Measurements from ENCODE around the gene EPB42.

EPB42 gene

GRCh38 chr15:43255376-43255775 lies 34.6 kb upstream of the EPB42 start:
- Histone ChIP-seq H2AFZ (no peak overlapping the region), H3K27ac (no peak overlapping the region), H3K4me3 (ENCODE audit: low read depth, low read length) (no peak overlapping the region), H3K79me2 (no peaks in the 10 kb centered on the region), H3K36me3 (ENCODE audit: control insufficient read depth, insufficient read depth, low read length) (no peaks in the 10 kb centered on the region), H3K27me3 (ENCODE audit: control insufficient read depth, insufficient read depth, low read length) (no peaks in the 10 kb centered on the region), H3K9ac (no peak overlapping the region), H3K9me3 (ENCODE audit: control insufficient read depth, low read length) (no peaks in the 10 kb centered on the region), H3K4me2 (ENCODE audit: low read length) (no peak overlapping the region), H3K4me1 (no peaks in the 10 kb centered on the region)
- TF ChIP-seq, protein P1, sequence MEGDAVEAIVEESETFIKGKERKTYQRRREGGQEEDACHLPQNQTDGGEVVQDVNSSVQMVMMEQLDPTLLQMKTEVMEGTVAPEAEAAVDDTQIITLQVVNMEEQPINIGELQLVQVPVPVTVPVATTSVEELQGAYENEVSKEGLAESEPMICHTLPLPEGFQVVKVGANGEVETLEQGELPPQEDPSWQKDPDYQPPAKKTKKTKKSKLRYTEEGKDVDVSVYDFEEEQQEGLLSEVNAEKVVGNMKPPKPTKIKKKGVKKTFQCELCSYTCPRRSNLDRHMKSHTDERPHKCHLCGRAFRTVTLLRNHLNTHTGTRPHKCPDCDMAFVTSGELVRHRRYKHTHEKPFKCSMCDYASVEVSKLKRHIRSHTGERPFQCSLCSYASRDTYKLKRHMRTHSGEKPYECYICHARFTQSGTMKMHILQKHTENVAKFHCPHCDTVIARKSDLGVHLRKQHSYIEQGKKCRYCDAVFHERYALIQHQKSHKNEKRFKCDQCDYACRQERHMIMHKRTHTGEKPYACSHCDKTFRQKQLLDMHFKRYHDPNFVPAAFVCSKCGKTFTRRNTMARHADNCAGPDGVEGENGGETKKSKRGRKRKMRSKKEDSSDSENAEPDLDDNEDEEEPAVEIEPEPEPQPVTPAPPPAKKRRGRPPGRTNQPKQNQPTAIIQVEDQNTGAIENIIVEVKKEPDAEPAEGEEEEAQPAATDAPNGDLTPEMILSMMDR (IDR thresholded peaks at IDR 0.05), result no peak

- Histone ChIP-seq H3K27ac (no peak overlapping the region), H3K27me3 (ENCODE audit: control insufficient read depth, insufficient read depth, low read length) (no peaks in the 10 kb centered on the region)
- TF ChIP-seq, protein P1 (IDR thresholded peaks at IDR 0.05), result no peak
These were observed 32.9 kb upstream of the EPB42 start for GRCh38 chr15:43253431-43254403.

GRCh38 chr15:43251871-43252250 lies 31.0 kb upstream of the EPB42 start:
- Histone ChIP-seq H3K4me2 (ENCODE audit: low read length) (no peak overlapping the region), H3K27me3 (ENCODE audit: control insufficient read depth, insufficient read depth, low read length) (no peaks in the 10 kb centered on the region), H3K4me1 (no peaks in the 10 kb centered on the region), H3K79me2 (no peaks in the 10 kb centered on the region), H3K27ac (no peak overlapping the region), H3K4me3 (ENCODE audit: low read depth, low read length) (no peak overlapping the region), H3K36me3 (ENCODE audit: control insufficient read depth, insufficient read depth, low read length) (no peaks in the 10 kb centered on the region), H3K9me3 (ENCODE audit: control insufficient read depth, low read length) (no peaks in the 10 kb centered on the region), H2AFZ (no peak overlapping the region), H3K9ac (no peak overlapping the region)
- TF ChIP-seq, protein P1 (IDR thresholded peaks at IDR 0.05), result no peak

More at GRCh38 chr15:43253431-43254403, 32.9 kb upstream of the EPB42 start:
- Histone ChIP-seq H3K4me2 (ENCODE audit: low read length) (no peak overlapping the region), H2AFZ (no peak overlapping the region), H3K79me2 (no peaks in the 10 kb centered on the region), H3K9ac (no peak overlapping the region), H3K36me3 (ENCODE audit: control insufficient read depth, insufficient read depth, low read length) (no peaks in the 10 kb centered on the region), H3K9me3 (ENCODE audit: control insufficient read depth, low read length) (no peaks in the 10 kb centered on the region), H3K4me1 (no peaks in the 10 kb centered on the region), H3K4me3 (ENCODE audit: low read depth, low read length) (no peak overlapping the region)

DNA sequence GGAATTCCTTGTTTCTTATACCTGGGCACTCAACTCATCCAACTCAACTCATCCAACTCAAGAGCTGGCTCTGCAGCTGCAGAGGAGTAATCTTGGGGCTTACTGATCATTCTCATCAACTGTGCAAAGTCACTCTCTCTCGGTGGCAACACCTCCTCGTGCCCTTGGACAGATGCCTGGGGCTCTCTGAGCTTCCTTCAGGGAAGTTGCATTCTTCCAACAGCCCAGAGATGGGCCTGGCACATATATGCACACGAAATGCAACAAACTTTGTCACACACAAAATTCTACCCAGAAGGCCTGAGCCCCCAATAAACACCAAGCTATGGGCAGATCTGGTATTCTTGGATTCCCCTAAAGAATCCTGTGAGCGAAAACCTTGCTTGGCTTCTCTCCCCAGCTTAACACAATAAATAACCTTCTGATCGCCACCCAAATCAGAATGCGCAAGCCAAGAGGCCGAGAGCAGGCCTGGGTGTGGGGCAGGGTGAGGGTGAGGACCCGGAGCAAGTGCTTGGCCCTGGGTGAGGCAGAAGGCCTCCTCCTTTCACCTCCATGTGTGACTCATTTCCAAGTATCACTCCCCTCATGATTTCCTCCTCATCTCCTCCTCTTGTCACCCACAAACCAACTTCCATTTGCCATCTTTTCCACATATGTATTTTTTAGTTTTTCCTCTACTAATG lies 30.5 kb upstream of the EPB42 start:
- Histone ChIP-seq H3K79me2 (no peaks in the 10 kb centered on the region), H3K9me3 (ENCODE audit: control insufficient read depth, low read length) (no peaks in the 10 kb centered on the region), H3K9ac (no peak overlapping the region), H3K27ac (no peak overlapping the region), H3K27me3 (ENCODE audit: control insufficient read depth, insufficient read depth, low read length) (no peaks in the 10 kb centered on the region), H2AFZ (no peak overlapping the region), H3K4me3 (ENCODE audit: low read depth, low read length) (no peak overlapping the region), H3K4me2 (ENCODE audit: low read length) (no peak overlapping the region), H3K4me1 (no peaks in the 10 kb centered on the region), H3K36me3 (ENCODE audit: control insufficient read depth, insufficient read depth, low read length) (no peaks in the 10 kb centered on the region)
- TF ChIP-seq, protein P1 (IDR thresholded peaks at IDR 0.05), result no peak

Measured in parathyroid adenoma (tissue), 2 donors.